Measurements from ENCODE around the gene CNTFR. TPM values are rescaled to one million over a fixed set of nuclear protein-coding genes. Genes with fewer than 3 reads are reported as not detected.

The CNTFR gene
- polyA plus RNA-seq, 1 donor (not counting 4 experiments of a cell fraction or from before 2014, with no cell fraction given) = 0.42 TPM

DNA sequence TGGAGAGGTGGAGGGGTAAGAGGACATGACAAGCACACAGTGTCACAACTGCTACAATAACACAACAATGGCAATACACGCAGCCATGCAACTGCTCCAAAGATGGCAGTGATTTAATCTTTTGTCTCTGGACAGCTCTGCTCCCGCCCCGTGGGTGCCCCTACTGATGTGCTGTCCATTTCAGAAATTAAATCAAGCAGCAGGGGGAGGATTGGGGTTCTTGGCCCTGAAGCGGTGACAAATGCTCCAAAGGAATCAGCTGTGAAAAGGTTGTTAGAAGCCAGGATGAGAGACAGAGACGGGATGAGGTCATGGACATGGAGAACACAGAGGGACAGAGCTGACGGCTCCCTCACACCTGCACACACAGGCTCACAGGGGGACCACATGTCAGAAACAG lies 22.6 kb downstream of the CNTFR start:
- no peak overlapping the region for H3K9ac ChIP-seq (ENCODE audit: control insufficient read depth, extremely low read depth, insufficient read depth, low read length)
- FAIRE-seq (no peak), DNase-seq (ENCODE audit: low read depth, low spot score) (no peak)
- H3K9me3 ChIP-seq (ENCODE audit: control insufficient read depth, low read depth, low read length) = no peaks in the 10 kb centered on the region
- dilution Hi-C loops (cut with MboI; ENCODE audit: extremely low pct_ligation_motif_present, low sequenced_read_pairs) = no loop called here
- no peak overlapping the region for H2AFZ ChIP-seq (ENCODE audit: control insufficient read depth, low read length)
- H3K9me1 ChIP-seq (ENCODE audit: control insufficient read depth, extremely low read depth, insufficient read depth, low read length) = no peaks in the 10 kb centered on the region
- H3K4me2 ChIP-seq (ENCODE audit: control insufficient read depth, extremely low read depth, insufficient read depth, low read depth, low read length) = no peak overlapping the region
- no peaks in the 10 kb centered on the region for H3K36me3 ChIP-seq (ENCODE audit: control insufficient read depth in 2 of 2, extremely low read depth in 1 of 2, insufficient read depth in 2 of 2, low read length in 2 of 2)
- peaks cover 21% of the 10 kb centered on the region for H3K4me1 ChIP-seq (ENCODE audit: control insufficient read depth, extremely low read depth, insufficient read depth, low read length)
- TF ChIP-seq, protein P1, sequence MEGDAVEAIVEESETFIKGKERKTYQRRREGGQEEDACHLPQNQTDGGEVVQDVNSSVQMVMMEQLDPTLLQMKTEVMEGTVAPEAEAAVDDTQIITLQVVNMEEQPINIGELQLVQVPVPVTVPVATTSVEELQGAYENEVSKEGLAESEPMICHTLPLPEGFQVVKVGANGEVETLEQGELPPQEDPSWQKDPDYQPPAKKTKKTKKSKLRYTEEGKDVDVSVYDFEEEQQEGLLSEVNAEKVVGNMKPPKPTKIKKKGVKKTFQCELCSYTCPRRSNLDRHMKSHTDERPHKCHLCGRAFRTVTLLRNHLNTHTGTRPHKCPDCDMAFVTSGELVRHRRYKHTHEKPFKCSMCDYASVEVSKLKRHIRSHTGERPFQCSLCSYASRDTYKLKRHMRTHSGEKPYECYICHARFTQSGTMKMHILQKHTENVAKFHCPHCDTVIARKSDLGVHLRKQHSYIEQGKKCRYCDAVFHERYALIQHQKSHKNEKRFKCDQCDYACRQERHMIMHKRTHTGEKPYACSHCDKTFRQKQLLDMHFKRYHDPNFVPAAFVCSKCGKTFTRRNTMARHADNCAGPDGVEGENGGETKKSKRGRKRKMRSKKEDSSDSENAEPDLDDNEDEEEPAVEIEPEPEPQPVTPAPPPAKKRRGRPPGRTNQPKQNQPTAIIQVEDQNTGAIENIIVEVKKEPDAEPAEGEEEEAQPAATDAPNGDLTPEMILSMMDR (optimal IDR thresholded peaks at IDR 0.05 in 1 of 3, IDR thresholded peaks at IDR 0.05 in 1 of 3, conservative IDR thresholded peaks at IDR 0.05 in 1 of 3; ENCODE audit: extremely low read depth in 1 of 3, insufficient read depth in 2 of 3, low read length in 3 of 3) = no peak
- TF ChIP-seq EZH2 (IDR thresholded peaks at IDR 0.05; ENCODE audit: low read length) = no peak
- no peaks in the 10 kb centered on the region for H3K79me2 ChIP-seq (ENCODE audit: control insufficient read depth, insufficient read depth, low read length)
- H3K27me3 ChIP-seq (ENCODE audit: control insufficient read depth, extremely low read depth, insufficient read depth, low read length) = peaks cover 50% of the 10 kb centered on the region
- no peak overlapping the region for H3K27ac ChIP-seq (ENCODE audit: control insufficient read depth, insufficient read depth, low read length)
- peaks cover 5% of the 10 kb centered on the region for H4K20me1 ChIP-seq (ENCODE audit: control insufficient read depth, extremely low read depth, insufficient read depth, low read length)
- H3K4me3 ChIP-seq (ENCODE audit: control insufficient read depth in 2 of 3, extremely low read depth in 1 of 3, insufficient read depth in 2 of 3, low read depth in 1 of 3, low read length in 3 of 3) = no peak overlapping the region

DNA sequence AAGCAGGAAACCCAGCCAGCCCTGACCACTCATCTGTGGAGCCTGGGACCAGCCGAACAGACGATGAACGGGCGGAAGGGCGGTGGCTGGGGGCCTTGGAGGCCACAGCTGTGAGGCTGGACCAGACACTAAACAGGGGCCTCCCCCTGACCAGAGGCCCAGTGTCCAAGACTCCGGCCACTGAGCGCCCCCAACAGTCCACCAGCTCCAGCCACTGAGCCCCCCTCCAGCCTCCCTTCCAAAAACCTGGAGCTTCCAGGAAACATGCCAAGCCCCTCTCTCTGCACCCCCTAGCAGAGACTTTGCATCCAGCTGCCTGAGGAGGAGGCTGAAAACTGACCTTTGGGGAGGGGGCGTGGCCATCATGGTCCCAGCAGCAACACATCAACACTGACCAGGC lies 23.2 kb downstream of the CNTFR start:
- no peaks in the 10 kb centered on the region for H3K9me1 ChIP-seq (ENCODE audit: control insufficient read depth, extremely low read depth, insufficient read depth, low read length)
- H3K36me3 ChIP-seq (ENCODE audit: control insufficient read depth in 2 of 2, extremely low read depth in 1 of 2, insufficient read depth in 2 of 2, low read length in 2 of 2) = no peaks in the 10 kb centered on the region
- TF ChIP-seq, protein P1 (optimal IDR thresholded peaks at IDR 0.05 in 1 of 3, IDR thresholded peaks at IDR 0.05 in 1 of 3, conservative IDR thresholded peaks at IDR 0.05 in 1 of 3; ENCODE audit: extremely low read depth in 1 of 3, insufficient read depth in 2 of 3, low read length in 3 of 3) = no peak
- TF ChIP-seq EZH2 (IDR thresholded peaks at IDR 0.05; ENCODE audit: low read length) = no peak
- peaks cover 53% of the 10 kb centered on the region for H3K27me3 ChIP-seq (ENCODE audit: control insufficient read depth, extremely low read depth, insufficient read depth, low read length)
- peaks cover 21% of the 10 kb centered on the region for H3K4me1 ChIP-seq (ENCODE audit: control insufficient read depth, extremely low read depth, insufficient read depth, low read length)
- FAIRE-seq (no peak), DNase-seq (ENCODE audit: low read depth, low spot score) (no peak)
- dilution Hi-C loops (cut with MboI; ENCODE audit: extremely low pct_ligation_motif_present, low sequenced_read_pairs) = no loop called here
- peaks cover 5% of the 10 kb centered on the region for H4K20me1 ChIP-seq (ENCODE audit: control insufficient read depth, extremely low read depth, insufficient read depth, low read length)
- H3K9ac ChIP-seq (ENCODE audit: control insufficient read depth, extremely low read depth, insufficient read depth, low read length) = no peak overlapping the region
- no peak overlapping the region for H3K4me3 ChIP-seq (ENCODE audit: control insufficient read depth in 2 of 3, extremely low read depth in 1 of 3, insufficient read depth in 2 of 3, low read depth in 1 of 3, low read length in 3 of 3)
- no peak overlapping the region for H3K27ac ChIP-seq (ENCODE audit: control insufficient read depth, insufficient read depth, low read length)
- H3K9me3 ChIP-seq (ENCODE audit: control insufficient read depth, low read depth, low read length) = no peaks in the 10 kb centered on the region
- H3K79me2 ChIP-seq (ENCODE audit: control insufficient read depth, insufficient read depth, low read length) = no peaks in the 10 kb centered on the region
- no peak overlapping the region for H2AFZ ChIP-seq (ENCODE audit: control insufficient read depth, low read length)
- H3K4me2 ChIP-seq (ENCODE audit: control insufficient read depth, extremely low read depth, insufficient read depth, low read depth, low read length) = no peak overlapping the region
